GM08714 (cell line): ENCODE data around the gene PNPO.
"Not testable (repeated sequence)": the region's sequence is repeated elsewhere in the genome, so short reads cannot be mapped to it uniquely, and the experiment has no call there.

Experiments used
- H3K4me3 ChIP-seq: fragments of 200-500 bp; sonication (Bioruptor generic); 2 replicates; pipeline ENCODE4 v1.5.1; 2014; ENCODE audit warnings: mild to moderate bottlenecking, low read length, inconsistent platforms
- ZNF274 ChIP-seq: IDR thresholded peaks from 2 replicates; pipeline ENCODE4 v1.6.1; 2012; ENCODE audit warnings: mild to moderate bottlenecking, low read depth, low read length

PNPO gene

DNA sequence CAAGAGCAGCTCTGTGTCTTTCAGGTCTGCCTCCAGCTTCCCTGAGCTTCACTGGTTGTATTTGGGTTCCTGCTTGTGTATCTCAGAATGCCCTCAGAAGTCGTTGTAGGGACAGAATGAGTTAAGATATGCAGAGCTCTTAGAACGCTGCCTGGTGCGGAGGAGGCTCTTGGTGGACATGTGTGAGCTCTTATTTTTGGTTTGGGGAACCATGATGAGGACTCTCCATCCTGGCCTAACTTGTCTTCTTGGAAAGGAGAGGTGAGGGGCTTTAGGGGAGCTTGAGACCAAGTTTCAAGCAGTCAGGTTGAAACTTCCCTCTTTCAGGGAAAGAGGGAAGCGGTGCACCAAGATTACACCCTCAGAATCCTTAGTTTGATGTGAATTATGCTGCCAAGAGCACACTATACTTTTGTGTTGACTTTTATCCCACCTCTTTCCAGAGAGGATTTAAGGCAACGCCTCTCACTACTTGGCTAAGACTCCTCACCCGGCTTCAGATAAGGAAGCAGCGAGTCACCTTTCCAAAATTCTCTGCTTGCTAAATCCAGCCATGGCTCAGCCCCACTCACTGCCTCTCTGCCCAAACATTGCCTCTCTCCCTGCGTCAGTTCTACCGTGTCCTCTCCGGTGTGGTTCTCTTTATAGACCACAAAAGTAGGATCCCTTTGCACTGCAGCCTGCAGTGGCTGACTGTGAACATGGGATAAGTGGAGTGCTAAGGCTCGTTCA, 42.3 kb downstream of the PNPO start:
- H3K4me3 ChIP-seq, result no peak overlapping the region
- TF ChIP-seq ZNF274, result no peak

DNA sequence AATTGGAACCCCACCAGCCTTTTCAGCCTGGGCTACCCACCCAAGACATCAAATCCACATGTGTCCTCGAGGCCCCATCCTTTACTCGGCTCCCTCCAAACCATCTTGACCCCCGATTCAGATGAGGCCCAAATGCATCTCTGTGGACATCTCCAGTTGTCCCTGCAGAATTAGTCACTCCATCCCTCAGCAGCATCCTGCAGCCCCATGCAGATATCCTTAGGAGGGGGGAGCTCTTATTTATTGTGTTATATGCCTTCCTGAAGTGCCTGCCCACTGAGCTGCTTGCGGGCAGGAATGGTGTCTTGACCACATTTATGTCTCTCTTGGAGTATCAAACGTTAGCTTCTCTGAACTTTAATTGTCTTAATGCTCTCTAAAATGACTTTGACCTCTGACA, 45.1 kb downstream of the PNPO start:
- no peak overlapping the region for H3K4me3 ChIP-seq
- no peak for TF ChIP-seq ZNF274

DNA sequence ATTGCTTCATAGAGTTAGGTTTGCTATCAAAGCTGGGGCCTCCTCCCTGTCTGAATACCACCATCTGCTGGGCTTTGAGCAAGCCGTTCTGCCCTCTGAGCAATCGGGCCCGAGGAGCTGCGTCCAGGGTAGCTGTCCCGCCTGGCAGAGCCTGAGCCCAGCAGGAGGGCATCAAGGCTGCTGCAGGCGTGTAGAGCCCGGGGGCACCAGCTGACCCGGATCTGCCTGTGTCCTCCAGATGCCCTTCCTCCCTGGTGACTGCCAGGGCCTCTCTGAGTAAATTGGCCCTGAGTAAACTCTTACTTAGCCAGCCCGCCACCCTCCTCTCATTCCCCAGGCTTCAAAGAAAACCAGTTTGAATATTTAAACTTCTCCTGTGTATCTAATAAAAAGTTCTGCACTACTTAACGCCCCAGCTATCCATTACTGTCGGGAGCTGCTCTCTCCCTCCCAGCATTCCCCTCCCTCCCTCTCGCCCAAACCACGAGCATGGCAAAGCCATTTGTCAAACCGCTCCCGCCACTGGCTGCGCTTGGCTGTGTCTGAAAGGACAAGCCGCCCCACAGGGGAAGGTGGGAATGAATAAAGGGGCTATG, 46.0 kb downstream of the PNPO start:
- no peak overlapping the region for H3K4me3 ChIP-seq
- no peak for TF ChIP-seq ZNF274

DNA sequence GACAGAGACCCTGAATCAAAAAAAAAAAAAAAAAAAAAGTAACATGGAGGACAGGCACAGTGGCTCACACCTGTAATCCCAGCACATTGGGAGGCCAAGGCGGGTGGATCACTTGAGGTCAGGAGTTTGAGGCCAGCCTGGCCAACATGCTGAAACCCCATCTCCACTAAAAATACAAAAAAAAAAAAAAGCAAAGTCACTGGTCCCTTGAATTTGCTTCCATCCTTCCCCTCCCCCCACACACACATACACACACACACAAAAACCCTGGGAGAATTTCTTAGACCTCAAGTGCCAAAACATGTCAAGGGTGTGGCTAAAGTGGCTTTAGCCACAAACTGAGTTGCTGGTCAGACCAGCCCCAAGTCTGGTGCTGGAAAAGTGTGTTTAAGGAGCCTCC, 47.1 kb downstream of the PNPO start:
- not testable (repeated sequence) for H3K4me3 ChIP-seq

DNA sequence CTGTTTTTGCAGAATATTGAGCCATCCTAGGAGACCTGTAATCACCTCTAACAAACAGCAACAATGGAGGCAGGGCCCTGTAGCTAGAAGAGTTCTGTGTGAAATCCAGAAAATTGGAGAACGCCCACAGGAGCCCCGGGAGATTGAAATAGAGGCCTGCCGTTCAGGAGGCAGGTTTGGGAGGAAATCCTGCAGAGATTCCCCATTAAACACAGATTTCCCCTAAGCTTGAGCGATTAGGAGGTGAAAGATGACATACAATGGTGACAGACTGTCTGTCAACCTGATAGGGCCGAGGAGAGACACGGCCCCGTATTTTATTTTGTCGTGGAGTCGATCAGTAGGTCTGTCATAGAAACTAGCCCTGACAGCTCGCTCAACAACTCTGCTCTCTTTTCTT, 47.8 kb downstream of the PNPO start:
- H3K4me3 ChIP-seq, result no peak overlapping the region
- no peak for TF ChIP-seq ZNF274

DNA sequence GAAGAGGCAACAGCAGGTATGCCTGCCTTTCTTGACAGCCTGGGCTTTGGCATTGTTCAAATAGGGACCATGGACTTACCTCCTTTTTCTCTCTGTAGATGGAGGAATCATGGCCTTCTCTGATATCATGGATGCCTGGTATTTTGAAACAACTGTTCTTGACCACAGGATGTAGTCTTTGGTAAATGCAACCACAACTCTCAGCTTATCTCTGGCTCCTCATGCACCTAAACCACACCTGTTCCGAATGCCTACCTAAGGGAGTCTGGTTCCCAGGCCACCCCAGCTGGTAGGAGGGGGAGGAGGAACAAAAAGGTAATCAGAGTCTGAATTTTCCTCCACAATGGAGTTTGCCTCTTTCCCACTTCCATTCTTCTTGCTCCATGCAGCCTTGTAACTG, 48.3 kb downstream of the PNPO start:
- no peak for TF ChIP-seq ZNF274
- H3K4me3 ChIP-seq, result no peak overlapping the region

DNA sequence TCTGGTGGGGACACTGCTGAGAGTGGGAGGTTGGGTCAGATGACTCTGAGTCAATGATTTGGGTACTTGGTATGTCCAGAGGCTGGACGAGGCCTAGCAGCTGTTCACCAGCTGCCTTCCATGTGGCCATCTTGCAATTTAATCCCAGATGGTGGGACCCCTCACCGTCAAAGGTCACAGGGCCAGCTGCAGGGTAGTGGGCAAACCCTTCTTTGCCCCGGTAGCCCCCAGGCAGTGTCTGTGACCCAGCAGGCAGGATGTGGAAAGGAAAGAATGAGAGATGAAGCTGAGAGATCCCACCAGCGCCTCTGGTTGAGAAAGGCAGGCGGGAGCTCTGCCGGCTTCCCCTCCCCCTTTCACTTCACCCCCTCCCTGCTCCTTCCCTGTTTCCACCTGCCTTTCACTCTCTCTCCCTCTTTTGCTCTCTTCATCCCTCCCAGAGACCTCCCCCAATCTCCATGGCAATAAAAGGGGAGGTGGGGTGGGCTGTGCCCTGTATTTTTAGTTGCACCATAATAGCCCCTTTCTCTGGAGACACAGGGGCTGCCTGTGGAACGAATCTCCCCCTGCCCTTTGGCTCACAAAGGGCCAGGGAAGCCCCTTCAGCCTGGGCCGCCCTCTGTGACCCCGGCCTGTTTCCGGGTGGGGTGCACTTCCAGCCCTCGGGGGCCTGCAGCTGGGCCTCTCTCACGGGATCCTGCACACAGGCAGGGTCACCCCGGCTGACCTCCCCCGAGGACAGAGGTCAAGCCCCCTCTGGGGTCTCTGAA, 49.8 kb downstream of the PNPO start:
- TF ChIP-seq ZNF274, result no peak
- H3K4me3 ChIP-seq, result no peak overlapping the region

DNA sequence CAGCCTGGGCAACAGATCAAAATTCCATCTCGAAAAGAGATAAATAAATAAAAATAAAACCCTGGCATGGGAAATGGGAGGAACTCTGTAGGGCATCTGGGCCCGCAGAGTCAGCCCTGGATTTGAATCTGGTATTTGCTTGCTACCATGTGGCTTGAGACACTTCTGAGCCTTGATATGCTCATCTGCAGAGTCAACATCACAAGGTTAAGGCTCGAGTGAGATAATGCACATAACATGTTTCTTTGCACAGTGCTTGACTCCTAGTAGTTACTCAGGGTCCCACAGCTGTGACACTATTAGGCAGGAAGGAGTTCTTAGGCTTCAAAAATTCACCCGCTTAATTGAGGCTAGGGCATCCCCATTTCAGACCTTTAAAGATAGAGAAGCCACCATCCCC, 50.8 kb downstream of the PNPO start:
- H3K4me3 ChIP-seq, result no peak overlapping the region
- TF ChIP-seq ZNF274, result no peak

DNA sequence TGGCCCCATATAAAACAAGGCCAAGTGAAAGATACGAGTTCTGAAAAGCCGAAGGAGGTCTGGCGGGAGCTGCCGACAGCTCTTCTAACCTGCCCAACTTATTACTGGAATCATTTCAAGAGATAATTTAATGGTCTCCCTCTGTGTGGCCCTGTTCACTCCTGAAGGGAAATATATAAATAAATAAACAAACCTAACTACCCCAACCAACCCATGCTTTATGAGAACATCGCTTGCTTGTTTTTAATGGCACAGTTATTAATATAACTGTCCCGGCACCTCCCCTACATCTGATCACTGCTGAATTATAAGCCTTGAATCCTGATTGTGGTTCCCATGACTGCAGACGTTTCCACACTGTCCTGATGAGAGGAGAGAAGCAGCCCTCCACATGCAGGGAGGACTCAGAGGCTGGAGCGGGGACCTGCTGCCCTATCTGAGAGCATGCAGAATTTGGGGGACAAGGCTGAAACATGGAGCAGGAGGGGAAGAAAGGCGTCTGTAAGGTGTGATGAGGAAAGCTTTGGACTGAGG, 51.7 kb downstream of the PNPO start:
- TF ChIP-seq ZNF274, result no peak
- no peak overlapping the region for H3K4me3 ChIP-seq

DNA sequence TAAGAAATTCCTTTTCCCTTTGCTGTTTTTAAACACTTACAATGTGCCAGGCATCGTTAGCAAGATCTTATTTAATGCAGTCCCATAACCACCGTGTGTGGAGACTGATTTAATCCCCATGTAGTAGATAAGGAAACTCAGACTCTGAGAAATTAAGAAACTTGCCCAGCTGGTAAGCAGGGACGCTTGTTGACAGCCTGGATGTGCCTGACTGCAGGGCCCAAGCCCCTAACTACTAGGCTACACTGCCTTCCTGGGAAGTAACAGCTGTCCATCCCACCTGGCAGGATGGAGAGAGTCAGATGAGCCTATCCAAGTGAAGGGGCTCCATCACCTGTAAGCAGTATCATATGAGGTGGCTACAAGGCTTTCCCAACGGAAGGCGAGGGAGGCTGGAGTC, 52.6 kb downstream of the PNPO start:
- no peak overlapping the region for H3K4me3 ChIP-seq
- no peak for TF ChIP-seq ZNF274

DNA sequence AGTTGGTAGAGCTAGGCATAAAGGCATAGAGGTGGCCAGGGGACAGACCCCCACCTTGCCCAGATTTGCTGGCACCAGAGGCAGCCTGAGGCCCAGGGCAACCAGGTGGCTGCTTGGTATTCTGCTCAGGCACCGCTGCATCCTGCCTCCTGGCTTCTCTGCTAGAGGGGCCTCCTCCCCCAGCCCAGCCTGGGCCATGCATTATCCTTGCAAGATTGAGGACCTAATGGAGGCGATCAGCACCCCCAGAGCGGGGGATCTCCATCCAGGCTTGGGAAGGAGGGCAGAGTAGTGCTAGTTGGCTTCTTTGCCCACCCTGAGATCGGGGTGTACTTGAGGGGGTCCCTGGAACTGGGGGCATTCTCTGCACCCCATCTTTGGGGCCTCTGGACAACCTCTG, 53.4 kb downstream of the PNPO start:
- no peak overlapping the region for H3K4me3 ChIP-seq
- TF ChIP-seq ZNF274, result no peak

DNA sequence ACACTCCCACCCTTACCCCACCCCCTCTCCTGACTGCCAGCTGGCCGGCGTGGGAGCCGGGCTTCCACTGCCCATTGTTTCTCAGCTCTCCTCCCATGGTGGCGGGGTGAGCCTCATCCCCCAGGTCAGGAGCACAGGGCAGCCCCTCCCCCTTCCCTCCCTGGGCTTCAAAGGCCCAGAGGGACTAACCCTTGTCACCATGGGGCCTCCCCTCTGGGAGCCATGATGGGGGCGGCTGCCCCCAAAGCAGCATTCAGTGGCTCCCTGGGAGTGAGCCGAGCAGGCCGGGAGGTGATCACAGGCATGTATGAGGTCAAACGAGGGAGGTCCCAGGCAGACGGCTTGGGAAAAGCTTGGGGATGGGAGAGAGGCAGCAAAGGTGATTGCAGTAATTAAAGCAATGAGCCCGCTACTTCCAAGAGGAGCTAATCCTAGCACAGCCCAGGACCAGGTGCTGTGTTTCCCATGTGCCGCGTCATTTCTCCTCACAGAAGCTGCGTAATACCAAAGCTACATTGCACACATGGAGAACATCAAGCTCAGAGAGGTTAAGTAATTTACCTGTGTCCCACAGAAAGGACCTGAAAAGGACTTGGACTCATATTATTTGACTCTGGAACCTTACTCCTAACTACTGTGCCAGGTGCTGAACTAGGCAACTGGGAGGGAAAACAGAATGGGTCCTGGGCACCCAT, 54.0 kb downstream of the PNPO start:
- no peak for TF ChIP-seq ZNF274
- H3K4me3 ChIP-seq, result no peak overlapping the region

DNA sequence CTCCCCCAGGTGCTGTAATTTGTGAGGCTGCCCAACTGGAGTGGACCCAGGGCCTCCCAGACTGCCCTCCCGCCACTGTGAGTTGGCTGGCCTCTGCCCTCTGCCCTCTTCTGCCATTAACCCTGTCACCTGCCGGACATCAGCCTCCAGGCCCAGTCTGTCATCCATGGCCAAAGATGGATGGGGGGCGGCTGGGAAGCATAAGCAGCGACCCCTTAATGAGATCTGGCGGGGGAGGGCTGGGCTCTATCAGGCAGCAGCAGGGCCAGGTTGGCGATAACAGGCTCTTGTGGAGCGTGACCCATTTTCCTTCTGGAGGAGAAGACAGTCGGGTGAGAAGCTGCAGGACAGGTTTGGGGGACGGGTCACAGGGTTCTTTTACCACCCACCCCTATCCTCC, 54.8 kb downstream of the PNPO start:
- H3K4me3 ChIP-seq, result no peak overlapping the region
- no peak for TF ChIP-seq ZNF274

DNA sequence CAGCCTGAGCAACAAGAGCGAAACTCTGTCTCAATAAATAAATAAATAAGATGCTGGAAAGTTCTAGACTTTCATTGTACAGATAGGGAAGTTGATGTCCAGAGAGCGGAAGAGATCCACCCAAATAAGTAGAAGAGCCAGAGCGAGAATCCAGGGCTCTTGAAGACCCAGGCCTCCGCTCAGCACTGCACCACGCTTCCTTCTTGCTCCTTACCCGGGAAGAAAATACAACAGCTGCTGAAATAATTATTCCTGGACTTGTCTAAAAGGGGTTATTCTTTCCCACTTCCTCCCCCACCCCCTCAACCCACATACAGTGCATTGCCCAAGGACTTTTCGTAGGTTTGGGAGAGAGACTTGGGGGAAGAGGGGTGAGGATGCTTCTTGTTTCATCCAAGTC, 56.2 kb downstream of the PNPO start:
- no peak for TF ChIP-seq ZNF274
- H3K4me3 ChIP-seq, result no peak overlapping the region

DNA sequence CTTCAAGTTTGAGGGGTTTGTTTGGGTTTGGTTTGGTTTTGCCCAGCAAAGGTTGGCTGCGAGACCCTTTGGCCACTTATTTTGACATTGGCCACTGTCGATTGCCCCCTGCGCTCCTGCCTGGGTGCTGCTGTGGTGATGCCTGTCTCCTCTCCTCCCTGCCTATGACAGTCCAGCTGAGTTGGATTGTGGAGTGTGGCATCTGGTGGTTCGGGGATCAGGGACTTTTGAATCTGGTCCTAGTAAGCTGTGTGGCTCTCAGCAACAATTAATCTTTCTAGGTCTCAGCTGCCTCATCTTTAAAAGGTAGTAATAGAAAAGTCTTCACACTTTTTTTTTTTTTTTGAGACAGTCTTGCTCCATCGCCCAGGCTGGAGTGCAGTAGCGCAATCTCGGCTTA, 56.7 kb downstream of the PNPO start:
- no peak for TF ChIP-seq ZNF274

More for the DNA sequence above, 56.7 kb downstream of the PNPO start:
- H3K4me3 ChIP-seq, result no peak overlapping the region
